Measurements from ENCODE around the gene FLT3. TPM values are rescaled to one million over a fixed set of nuclear protein-coding genes. Genes with fewer than 3 reads are reported as not detected.

The FLT3 gene
- total and polyA plus RNA-seq, 2 of the 13 experiments (the other 11 are each of a cell fraction or from before 2014, with no cell fraction given) = not detected

- TF ChIP-seq ZSCAN5A (CRISPR knock-in tag; IDR thresholded peaks at IDR 0.05; ENCODE audit: borderline replicate concordance) = no peak
- no peak for TF ChIP-seq ZNF652 (CRISPR knock-in tag; IDR thresholded peaks at IDR 0.05; ENCODE audit: borderline replicate concordance, low read depth)
- peak; percentile 51 for TF ChIP-seq HNRNPLL (IDR thresholded peaks at IDR 0.05; ENCODE audit: low read depth, low read length, poor library complexity, severe bottlenecking)
- TF ChIP-seq ZNF382 (CRISPR knock-in tag; IDR thresholded peaks at IDR 0.05; ENCODE audit: borderline replicate concordance) = no peak
- peak; percentile 68; the same call in 2 of the 3 replicates for TF ChIP-seq MXI1 (IDR thresholded peaks at IDR 0.05; ENCODE audit: borderline replicate concordance, low read depth, low read length)
- peak; percentile 45; the same call in 1 of the 2 replicates for TF ChIP-seq ZNF343 (CRISPR knock-in tag; IDR thresholded peaks at IDR 0.05)
- no peak for TF ChIP-seq GLMP (CRISPR knock-in tag; IDR thresholded peaks at IDR 0.05; ENCODE audit: borderline replicate concordance)
- no peak for TF ChIP-seq ZBTB33 (CRISPR knock-in tag; IDR thresholded peaks at IDR 0.05)
- no peak for TF ChIP-seq KLF6 (CRISPR knock-in tag; IDR thresholded peaks at IDR 0.05)
- TF ChIP-seq ZNF781 (CRISPR knock-in tag; IDR thresholded peaks at IDR 0.05; ENCODE audit: borderline replicate concordance, not compliant biosample characterization) = no peak
- no peak for TF ChIP-seq E2F1 (CRISPR knock-in tag; IDR thresholded peaks at IDR 0.05)
- TF ChIP-seq ZNF253 (CRISPR knock-in tag; IDR thresholded peaks at IDR 0.05; ENCODE audit: borderline replicate concordance) = no peak
- TF ChIP-seq GATAD2A (CRISPR knock-in tag; IDR thresholded peaks at IDR 0.05) = no peak
- TF ChIP-seq U2AF2 (IDR thresholded peaks at IDR 0.05; ENCODE audit: low read depth, low read length) = no peak
- TF ChIP-seq HNF1A (IDR thresholded peaks at IDR 0.05; ENCODE audit: low read depth) = no peak
- 0 out of 2 replicates have a peak, but pooled peaks have one; percentile 16 for TF ChIP-seq HNF1A (CRISPR knock-in tag; IDR thresholded peaks at IDR 0.05; ENCODE audit: borderline replicate concordance)
- no peak for TF ChIP-seq SRSF9 (IDR thresholded peaks at IDR 0.05; ENCODE audit: borderline replicate concordance, insufficient read depth, low read depth, low read length, poor library complexity, severe bottlenecking)
- no peak for TF ChIP-seq SETDB1 (CRISPR knock-in tag; IDR thresholded peaks at IDR 0.05; ENCODE audit: borderline replicate concordance)
- no peak for TF ChIP-seq ZNF672 (CRISPR knock-in tag; IDR thresholded peaks at IDR 0.05)
Observed at GRCh38 chr13:28138756-28139470, 38.5 kb upstream of the FLT3 start (continued).
